HCT116 (cell line): ENCODE measurements around the gene SPOP. TPM values are rescaled to one million over a fixed set of nuclear protein-coding genes. Genes with fewer than 3 reads are reported as not detected.

ENCODE experiments used
- ATAC-seq: fragments of 200-7000 bp; cut with Tn5 transposase; 2 replicates; pipeline ENCODE4 v1.9.1; 2020; ENCODE audit warnings: mild to moderate bottlenecking, moderate library complexity
- BruUV-seq: library from RNA; stranded (reverse); fragments of 400-500 nt; replicated peaks from 2 replicates; lab custom pipeline; 2021; lab: Mats Ljungman, UMichigan
- CTCF ChIA-PET: fragments of 300-600 bp; sonication (Branson Sonifier 250); formaldehyde crosslinking; loops from one replicate; lab custom pipeline; 2021; ENCODE audit warnings: antibody characterized with exemption; lab: Charles Lee
- POLR2A ChIA-PET: fragments of 300-600, 350-600 bp; sonication (Branson Sonifier 250); formaldehyde crosslinking; loops from one replicate; lab custom pipeline; 2021; ENCODE audit warnings: antibody characterized with exemption; lab: Charles Lee
- RAD21 ChIA-PET, 2 experiments: fragments of 300-600 bp; sonication (Branson Sonifier 250); formaldehyde crosslinking; loops; one replicate each; lab custom pipeline; 2023; ENCODE audit warnings: low total read pairs in 2 of 2; ENCODE audit not compliant: uncharacterized antibody in 2 of 2, unreplicated experiment in 2 of 2, low non-redundant PET in 1 of 2; lab: Charles Lee
- DNase-seq: peaks from one replicate; pipeline ENCODE4 v3.0.0-alpha.2; 2010; ENCODE audit warnings: low read depth, low spot score
- H2AFZ ChIP-seq: fragments of 200-600 bp; shearing (Covaris generic), sonication (generic); 2 replicates; pipeline ENCODE4 v1.6.1; 2017; ENCODE audit warnings: low read depth, mixed run types, mixed read lengths, antibody characterized with exemption, low read length; ENCODE audit not compliant: poor library complexity, severe bottlenecking
- H3K27ac ChIP-seq: 2 replicates; pipeline ENCODE4 v1.5.1; 2012; ENCODE audit warnings: low read depth, low read length
- H3K27me3 ChIP-seq: fragments of 200-600 bp; sonication (generic); 2 replicates; pipeline ENCODE4 v1.6.1; 2016; ENCODE audit warnings: mixed run types, low read length, mixed read lengths; ENCODE audit not compliant: insufficient read depth
- H3K36me3 ChIP-seq, 2 experiments: fragments of 200-500 bp in 1 of 2; fragments of 200-600 bp in 1 of 2; sonication (Bioruptor generic) in 1 of 2; sonication (generic) in 1 of 2; 2 replicates each; pipeline versions ENCODE4 v1.5.1 to v1.6.1; 2014 to 2016; ENCODE audit warnings: low read length in 2 of 2, inconsistent platforms in 1 of 2, mixed read lengths in 1 of 2, mixed run types in 1 of 2; ENCODE audit not compliant: insufficient read depth in 2 of 2, control insufficient read depth in 1 of 2
- H3K4me1 ChIP-seq, 2 experiments: fragments of 200-600 bp in 1 of 2; sonication (generic) in 1 of 2; 2 replicates each; pipeline versions ENCODE4 v1.5.1 to v1.6.1; 2012 to 2017; ENCODE audit warnings: low read length in 2 of 2, inconsistent platforms in 1 of 2, mild to moderate bottlenecking in 1 of 2, mixed read lengths in 1 of 2, mixed run types in 1 of 2, moderate library complexity in 1 of 2; ENCODE audit not compliant: insufficient read depth in 2 of 2, control insufficient read depth in 1 of 2
- H3K4me2 ChIP-seq: fragments of 200-600 bp; sonication (generic); 2 replicates; pipeline ENCODE4 v1.6.1; 2017; ENCODE audit warnings: mixed run types, low read length, mixed read lengths
- H3K4me3 ChIP-seq, 2 experiments: fragments of 200-600 bp in 1 of 2; sonication (generic) in 1 of 2; replicated peaks in 1 of 2; 2 replicates each; pipeline ENCODE4 v1.5.1; 2011 to 2016; ENCODE audit warnings: low read length in 2 of 2, control low read depth in 1 of 2, low read depth in 1 of 2, mild to moderate bottlenecking in 1 of 2, mixed read lengths in 1 of 2, mixed run types in 1 of 2
- H3K79me2 ChIP-seq: fragments of 200-600 bp; sonication (generic); 2 replicates; pipeline ENCODE4 v1.6.1; 2017; ENCODE audit warnings: mild to moderate bottlenecking, mixed run types, low read length, moderate library complexity, mixed read lengths; ENCODE audit not compliant: insufficient read depth
- H3K9ac ChIP-seq: fragments of 200-600 bp; sonication (generic); 2 replicates; pipeline ENCODE4 v1.6.1; 2016; ENCODE audit warnings: low read length, mixed read lengths
- H3K9me2 ChIP-seq: fragments of 200-600 bp; sonication (generic), shearing (Covaris generic); 2 replicates; pipeline ENCODE4 v1.6.1; 2017; ENCODE audit warnings: mixed run types, mild to moderate bottlenecking, moderate library complexity; ENCODE audit not compliant: insufficient read depth
- H3K9me3 ChIP-seq, 2 experiments: fragments of 200-500 bp in 1 of 2; fragments of 200-600 bp in 1 of 2; sonication (Bioruptor generic) in 1 of 2; sonication (generic) in 1 of 2; 2 replicates each; pipeline ENCODE4 v1.6.1; 2014 to 2017; ENCODE audit warnings: low read length in 2 of 2, mixed read lengths in 2 of 2, inconsistent platforms in 1 of 2, low read depth in 1 of 2, mild to moderate bottlenecking in 1 of 2, mixed run types in 1 of 2, moderate library complexity in 1 of 2; ENCODE audit not compliant: control insufficient read depth in 1 of 2, insufficient read depth in 1 of 2
- H4K20me1 ChIP-seq: fragments of 200-600 bp; sonication (generic), shearing (Covaris generic); 2 replicates; pipeline ENCODE4 v1.6.1; 2017; ENCODE audit warnings: mixed run types, mild to moderate bottlenecking, moderate library complexity; ENCODE audit not compliant: insufficient read depth
- ATF3 ChIP-seq: IDR thresholded peaks from 2 replicates; pipeline ENCODE4 v1.6.1; 2012
- CBX3 ChIP-seq: IDR thresholded peaks from 2 replicates; pipeline ENCODE4 v1.6.1; 2012; ENCODE audit warnings: low read depth
- CEBPB ChIP-seq: IDR thresholded peaks from 2 replicates; pipeline ENCODE4 v1.6.1; 2012; ENCODE audit warnings: low read depth
- EGR1 ChIP-seq: IDR thresholded peaks from 2 replicates; pipeline ENCODE4 v1.6.1; 2012; ENCODE audit warnings: low read depth
- ELF1 ChIP-seq: IDR thresholded peaks from 2 replicates; pipeline ENCODE4 v1.6.1; 2012; ENCODE audit warnings: low read depth, borderline replicate concordance
- FOSL1 ChIP-seq: IDR thresholded peaks from 2 replicates; pipeline ENCODE4 v1.6.1; 2012; ENCODE audit warnings: low read depth
- RAD21 ChIP-seq: IDR thresholded peaks from 2 replicates; pipeline ENCODE4 v1.6.1; 2012; ENCODE audit warnings: low read depth, mild to moderate bottlenecking
- REST ChIP-seq: IDR thresholded peaks from 2 replicates; pipeline ENCODE4 v1.6.1; 2012; ENCODE audit warnings: low read depth
- SRF ChIP-seq: IDR thresholded peaks from 2 replicates; pipeline ENCODE4 v1.6.1; 2012; ENCODE audit warnings: low read depth
- TCF7L2 ChIP-seq: IDR thresholded peaks from 2 replicates; pipeline ENCODE4 v1.7.0; 2011; ENCODE audit warnings: borderline replicate concordance, inconsistent platforms; ENCODE audit not compliant: insufficient read depth, insufficient read length; ENCODE audit errors: extremely low read depth
- ZNF274 ChIP-seq: fragments of 200-500 bp; sonication (Bioruptor generic); IDR thresholded peaks from 2 replicates; pipeline ENCODE4 v1.6.1; 2014; ENCODE audit warnings: mild to moderate bottlenecking, low read depth, low read length, inconsistent platforms
- intact Hi-C: fragments of 100-400 bp; cut with micrococcal nuclease; formaldehyde crosslinking; loops from 2 replicates; pipeline ENCODE4 v1.10.0; 2022
- total RNA-seq: library from RNA; stranded (reverse); gene quantifications from one replicate; pipeline ENCODE4 v1.2.1, GENCODE V29; 2021; ENCODE audit not compliant: unreplicated experiment
- TF ChIP-seq, protein P1 (sequence below), 3 experiments: fragments of 200-600 bp in 1 of 3; sonication (generic) in 1 of 3; IDR thresholded peaks in 2 of 3; conservative IDR thresholded peaks in 1 of 3; 2 replicates each; pipeline ENCODE4 v1.5.1; 2012 to 2017; ENCODE audit warnings: low read depth in 2 of 3, low read length in 2 of 3, antibody characterized with exemption in 1 of 3, borderline replicate concordance in 1 of 3, control low read depth in 1 of 3, mild to moderate bottlenecking in 1 of 3, mixed read lengths in 1 of 3, mixed run types in 1 of 3, moderate library complexity in 1 of 3; ENCODE audit not compliant: insufficient read depth in 1 of 3
- TF ChIP-seq, protein P2 (sequence below): IDR thresholded peaks from 2 replicates; pipeline ENCODE4 v1.6.1; 2011; ENCODE audit warnings: mild to moderate bottlenecking, low read length, moderate library complexity; ENCODE audit not compliant: insufficient replicate concordance; ENCODE audit errors: extremely low read depth

SPOP gene
- total RNA-seq, 1 experiment from 2014 or later: 85.1 TPM

DNA sequence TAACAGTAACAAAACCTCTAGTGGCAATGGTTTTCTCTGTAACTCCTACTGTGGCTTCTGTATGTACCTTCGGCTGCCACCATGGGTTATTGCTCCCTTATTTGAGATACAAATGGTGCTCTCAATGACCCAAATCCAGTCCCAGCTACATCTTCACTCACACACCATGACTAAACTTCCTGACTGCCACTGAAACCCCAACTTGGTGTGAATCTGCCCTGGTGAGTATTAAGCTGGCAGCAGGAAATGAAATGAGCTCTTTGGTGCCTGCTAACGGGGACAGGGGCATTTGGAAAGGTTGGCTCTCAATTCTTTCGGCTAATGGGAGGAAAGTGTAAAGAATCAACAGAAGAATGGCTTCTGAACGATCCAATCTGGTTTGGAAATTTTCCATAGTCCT lies 37.3 kb upstream of the SPOP start:
- ChIA-PET POLR2A (interaction anchor here (1.2 kb wide), 1 partner anchor 15 kb away, joined by 3 read pairs; no protein-coding TSS in a partner anchor), CTCF (no interaction called here), RAD21 (no interaction called here)
- Histone ChIP-seq H2AFZ (no peak overlapping the region), H3K27me3 (no peaks in the 10 kb centered on the region), H4K20me1 (no peaks in the 10 kb centered on the region), H3K79me2 (no peaks in the 10 kb centered on the region), H3K4me1 (no peaks in the 10 kb centered on the region), H3K9me3 (no peaks in the 10 kb centered on the region), H3K4me3 (no peak overlapping the region), H3K9ac (no peak overlapping the region), H3K9me2 (no peaks in the 10 kb centered on the region), H3K4me2 (no peak overlapping the region), H3K27ac (no peak overlapping the region), H3K36me3 (peaks cover 3 to 6% of the 10 kb centered on the region in 2 experiments; a peak in 1 of 4 replicates)
- no peak for DNase-seq
- BruUV-seq: no TSS peak
- no peak for ATAC-seq
- intact Hi-C loops: no loop called here
- TF ChIP-seq, protein P1, sequence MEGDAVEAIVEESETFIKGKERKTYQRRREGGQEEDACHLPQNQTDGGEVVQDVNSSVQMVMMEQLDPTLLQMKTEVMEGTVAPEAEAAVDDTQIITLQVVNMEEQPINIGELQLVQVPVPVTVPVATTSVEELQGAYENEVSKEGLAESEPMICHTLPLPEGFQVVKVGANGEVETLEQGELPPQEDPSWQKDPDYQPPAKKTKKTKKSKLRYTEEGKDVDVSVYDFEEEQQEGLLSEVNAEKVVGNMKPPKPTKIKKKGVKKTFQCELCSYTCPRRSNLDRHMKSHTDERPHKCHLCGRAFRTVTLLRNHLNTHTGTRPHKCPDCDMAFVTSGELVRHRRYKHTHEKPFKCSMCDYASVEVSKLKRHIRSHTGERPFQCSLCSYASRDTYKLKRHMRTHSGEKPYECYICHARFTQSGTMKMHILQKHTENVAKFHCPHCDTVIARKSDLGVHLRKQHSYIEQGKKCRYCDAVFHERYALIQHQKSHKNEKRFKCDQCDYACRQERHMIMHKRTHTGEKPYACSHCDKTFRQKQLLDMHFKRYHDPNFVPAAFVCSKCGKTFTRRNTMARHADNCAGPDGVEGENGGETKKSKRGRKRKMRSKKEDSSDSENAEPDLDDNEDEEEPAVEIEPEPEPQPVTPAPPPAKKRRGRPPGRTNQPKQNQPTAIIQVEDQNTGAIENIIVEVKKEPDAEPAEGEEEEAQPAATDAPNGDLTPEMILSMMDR (IDR thresholded peaks at IDR 0.05 in 2 of 3, conservative IDR thresholded peaks at IDR 0.05 in 1 of 3; ENCODE audit: borderline replicate concordance in 1 of 3, insufficient read depth in 1 of 3, low read depth in 2 of 3, low read length in 2 of 3): no peak
- TF ChIP-seq EGR1 (no peak), ELF1 (no peak), SRF (no peak), FOSL1 (no peak), CEBPB (no peak), RAD21 (no peak), TCF7L2 (no peak), ATF3 (no peak), CBX3 (no peak), REST (no peak), ZNF274 (no peak)
- TF ChIP-seq, protein P2, sequence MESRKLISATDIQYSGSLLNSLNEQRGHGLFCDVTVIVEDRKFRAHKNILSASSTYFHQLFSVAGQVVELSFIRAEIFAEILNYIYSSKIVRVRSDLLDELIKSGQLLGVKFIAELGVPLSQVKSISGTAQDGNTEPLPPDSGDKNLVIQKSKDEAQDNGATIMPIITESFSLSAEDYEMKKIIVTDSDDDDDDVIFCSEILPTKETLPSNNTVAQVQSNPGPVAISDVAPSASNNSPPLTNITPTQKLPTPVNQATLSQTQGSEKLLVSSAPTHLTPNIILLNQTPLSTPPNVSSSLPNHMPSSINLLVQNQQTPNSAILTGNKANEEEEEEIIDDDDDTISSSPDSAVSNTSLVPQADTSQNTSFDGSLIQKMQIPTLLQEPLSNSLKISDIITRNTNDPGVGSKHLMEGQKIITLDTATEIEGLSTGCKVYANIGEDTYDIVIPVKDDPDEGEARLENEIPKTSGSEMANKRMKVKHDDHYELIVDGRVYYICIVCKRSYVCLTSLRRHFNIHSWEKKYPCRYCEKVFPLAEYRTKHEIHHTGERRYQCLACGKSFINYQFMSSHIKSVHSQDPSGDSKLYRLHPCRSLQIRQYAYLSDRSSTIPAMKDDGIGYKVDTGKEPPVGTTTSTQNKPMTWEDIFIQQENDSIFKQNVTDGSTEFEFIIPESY: no peak
